VCaP (cell line): ENCODE results near the gene ZNF772.
"Not testable (repeated sequence)": the region's sequence is repeated elsewhere in the genome, so short reads cannot be mapped to it uniquely, and the experiment has no call there.

ENCODE experiments used
- H3K27ac ChIP-seq: fragments of 450-650 bp; 2 replicates; pipeline ENCODE4 v1.5.1; 2017
- CTCF ChIP-seq: fragments of 450-650 bp; conservative IDR thresholded peaks from 2 replicates; pipeline ENCODE4 v1.5.1; 2017; ENCODE audit warnings: mild to moderate bottlenecking, moderate library complexity

The ZNF772 gene

GRCh38 chr19:57477191-57478008 lies at the start of gene ZNF772:
Gene ZNF772, minus strand, starts transcription at chr19:57477566. Its CDS starts 257 bp downstream, at chr19:57477309.
- peak within 1 kb of the TSS; percentile 89 for H3K27ac ChIP-seq
- peak; percentile 74 for TF ChIP-seq CTCF

- not testable (repeated sequence) for H3K27ac ChIP-seq
Observed at GRCh38 chr19:57518021-57518420, 40.7 kb upstream of the ZNF772 start.

GRCh38 chr19:57515255-57515654 lies 37.9 kb upstream of the ZNF772 start:
- no peak for TF ChIP-seq CTCF
- H3K27ac ChIP-seq: no peak overlapping the region

- no peak overlapping the region for H3K27ac ChIP-seq
- no peak for TF ChIP-seq CTCF
Observed at GRCh38 chr19:57512845-57513244, 35.5 kb upstream of the ZNF772 start.

- TF ChIP-seq CTCF: no peak
- H3K27ac ChIP-seq: no peak overlapping the region
Observed at GRCh38 chr19:57511484-57511883, 34.1 kb upstream of the ZNF772 start.

- H3K27ac ChIP-seq: no peak overlapping the region
- TF ChIP-seq CTCF: no peak
Observed at GRCh38 chr19:57506163-57506562, 28.8 kb upstream of the ZNF772 start.

- H3K27ac ChIP-seq: peak overlapping the region; percentile 88
Observed at GRCh38 chr19:57500400-57500799, 23.0 kb upstream of the ZNF772 start.

GRCh38 chr19:57499680-57500395 lies 22.5 kb upstream of the ZNF772 start, which contains the start of gene ZNF773:
Gene ZNF773, plus strand, starts transcription at chr19:57499938. Its CDS starts 143 bp downstream, at chr19:57500081.
- H3K27ac ChIP-seq: peak within 1 kb of the TSS; percentile 88

GRCh38 chr19:57499332-57499679 lies 21.9 kb upstream of the ZNF772 start:
- H3K27ac ChIP-seq: not testable (repeated sequence)

- peak overlapping the region; percentile 95 for H3K27ac ChIP-seq
Observed at GRCh38 chr19:57488299-57488644, 10.9 kb upstream of the ZNF772 start.

- H3K27ac ChIP-seq: peak within 1 kb of the TSS; percentile 95
Observed at GRCh38 chr19:57487477-57488298, 10.3 kb upstream of the ZNF772 start, which contains the start of gene ZNF419. Gene ZNF419, plus strand, starts transcription at chr19:57487750. Its CDS starts 201 bp downstream, at chr19:57487951.
